Measurements from ENCODE around the gene KRT76.

DNA sequence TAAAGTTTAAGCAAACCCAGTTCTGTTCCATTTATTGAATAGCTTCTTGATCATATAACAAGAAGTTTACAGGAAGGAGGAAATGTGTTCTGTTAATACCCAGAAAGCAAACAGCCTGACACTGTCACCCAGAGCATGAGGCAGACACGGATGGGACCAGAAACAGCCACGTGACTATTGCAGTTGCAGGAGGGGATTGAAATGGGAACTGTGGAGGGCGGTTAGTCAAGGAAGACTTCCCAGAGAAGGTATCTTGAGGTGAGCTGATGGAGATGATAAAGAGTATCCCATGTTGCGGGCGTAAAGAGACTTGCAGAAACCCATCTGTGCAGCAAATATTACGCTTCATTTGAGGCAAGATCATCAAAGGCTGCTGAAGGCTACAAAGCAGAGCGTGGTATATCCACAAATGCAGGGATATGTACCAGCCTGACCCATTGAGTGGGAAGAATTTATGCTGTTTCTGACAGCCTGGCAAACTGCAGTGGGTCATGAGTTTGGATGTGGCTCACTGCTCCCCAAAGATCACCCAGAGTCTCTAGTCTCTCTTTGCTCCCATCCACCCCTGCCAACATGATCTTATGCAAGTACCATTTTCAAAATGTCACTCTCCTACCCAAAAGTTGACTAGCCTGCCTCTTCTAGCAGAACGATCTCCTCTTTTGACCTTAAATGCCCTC, 20.7 kb downstream of the KRT76 start:
- no peak for TF ChIP-seq CTCF (IDR thresholded peaks at IDR 0.05; ENCODE audit: low read depth, low read length)
- no peak for TF ChIP-seq EZH2phosphoT487 (IDR thresholded peaks at IDR 0.05; ENCODE audit: low read depth)
